Retinal pigment epithelial cell (primary cell): ENCODE results near the gene CSMD2.

Source experiments
- DNase-seq: peaks from one replicate; pipeline ENCODE4 v3.0.0-alpha.2; 2010; ENCODE audit warnings: low read depth
- H3K4me3 ChIP-seq: 2 replicates; pipeline ENCODE4 v1.5.1; 2011; ENCODE audit warnings: mild to moderate bottlenecking, low read length, control low read depth, moderate library complexity
- TF ChIP-seq, protein P1 (sequence below): conservative IDR thresholded peaks from 2 replicates; pipeline ENCODE4 v1.5.1; 2011; ENCODE audit warnings: low read depth, low read length, control low read depth, inconsistent platforms

CSMD2 gene

GRCh38 chr1:33781652-33782051, 383.4 kb downstream of the CSMD2 start:
- TF ChIP-seq, protein P1, sequence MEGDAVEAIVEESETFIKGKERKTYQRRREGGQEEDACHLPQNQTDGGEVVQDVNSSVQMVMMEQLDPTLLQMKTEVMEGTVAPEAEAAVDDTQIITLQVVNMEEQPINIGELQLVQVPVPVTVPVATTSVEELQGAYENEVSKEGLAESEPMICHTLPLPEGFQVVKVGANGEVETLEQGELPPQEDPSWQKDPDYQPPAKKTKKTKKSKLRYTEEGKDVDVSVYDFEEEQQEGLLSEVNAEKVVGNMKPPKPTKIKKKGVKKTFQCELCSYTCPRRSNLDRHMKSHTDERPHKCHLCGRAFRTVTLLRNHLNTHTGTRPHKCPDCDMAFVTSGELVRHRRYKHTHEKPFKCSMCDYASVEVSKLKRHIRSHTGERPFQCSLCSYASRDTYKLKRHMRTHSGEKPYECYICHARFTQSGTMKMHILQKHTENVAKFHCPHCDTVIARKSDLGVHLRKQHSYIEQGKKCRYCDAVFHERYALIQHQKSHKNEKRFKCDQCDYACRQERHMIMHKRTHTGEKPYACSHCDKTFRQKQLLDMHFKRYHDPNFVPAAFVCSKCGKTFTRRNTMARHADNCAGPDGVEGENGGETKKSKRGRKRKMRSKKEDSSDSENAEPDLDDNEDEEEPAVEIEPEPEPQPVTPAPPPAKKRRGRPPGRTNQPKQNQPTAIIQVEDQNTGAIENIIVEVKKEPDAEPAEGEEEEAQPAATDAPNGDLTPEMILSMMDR = no peak
- no peak for DNase-seq
- H3K4me3 ChIP-seq = no peak overlapping the region

- no peak for DNase-seq
Observed at GRCh38 chr1:33777337-33777736, 387.7 kb downstream of the CSMD2 start.

GRCh38 chr1:33768821-33769220, 396.2 kb downstream of the CSMD2 start:
- H3K4me3 ChIP-seq = no peak overlapping the region
- TF ChIP-seq, protein P1 = no peak
- no peak for DNase-seq

More at GRCh38 chr1:33777337-33777736, 387.7 kb downstream of the CSMD2 start:
- TF ChIP-seq, protein P1 = no peak
- H3K4me3 ChIP-seq = no peak overlapping the region

- TF ChIP-seq, protein P1 = no peak
- H3K4me3 ChIP-seq = no peak overlapping the region
- DNase-seq = no peak
Observed at GRCh38 chr1:33768106-33768505, 396.9 kb downstream of the CSMD2 start.

GRCh38 chr1:33764149-33764548, 400.9 kb downstream of the CSMD2 start:
- TF ChIP-seq, protein P1 = no peak
- DNase-seq = no peak
- H3K4me3 ChIP-seq = no peak overlapping the region

GRCh38 chr1:33763406-33763805, 401.6 kb downstream of the CSMD2 start:
- H3K4me3 ChIP-seq = no peak overlapping the region
- TF ChIP-seq, protein P1 = no peak
- no peak for DNase-seq

GRCh38 chr1:33762962-33763361, 402.1 kb downstream of the CSMD2 start:
- DNase-seq = no peak
- TF ChIP-seq, protein P1 = no peak
- no peak overlapping the region for H3K4me3 ChIP-seq
